Umbilical cord (tissue), 2 donors: ENCODE measurements around the gene PIGR. TPM values are rescaled to one million over a fixed set of nuclear protein-coding genes. Genes with fewer than 3 reads are reported as not detected.

Experiments used
- DNase-seq: peaks from one replicate; pipeline ENCODE4 v3.0.0-alpha.2; 2015; ENCODE audit warnings: low spot score
- total RNA-seq: library from RNA; depleted of rRNA; stranded (reverse); fragments of >200 nt; gene quantifications from one replicate; pipeline ENCODE4 v1.2.3, GENCODE V29; 2014; ENCODE audit warnings: low replicate concordance; ENCODE audit not compliant: insufficient read depth

PIGR gene, protein sequence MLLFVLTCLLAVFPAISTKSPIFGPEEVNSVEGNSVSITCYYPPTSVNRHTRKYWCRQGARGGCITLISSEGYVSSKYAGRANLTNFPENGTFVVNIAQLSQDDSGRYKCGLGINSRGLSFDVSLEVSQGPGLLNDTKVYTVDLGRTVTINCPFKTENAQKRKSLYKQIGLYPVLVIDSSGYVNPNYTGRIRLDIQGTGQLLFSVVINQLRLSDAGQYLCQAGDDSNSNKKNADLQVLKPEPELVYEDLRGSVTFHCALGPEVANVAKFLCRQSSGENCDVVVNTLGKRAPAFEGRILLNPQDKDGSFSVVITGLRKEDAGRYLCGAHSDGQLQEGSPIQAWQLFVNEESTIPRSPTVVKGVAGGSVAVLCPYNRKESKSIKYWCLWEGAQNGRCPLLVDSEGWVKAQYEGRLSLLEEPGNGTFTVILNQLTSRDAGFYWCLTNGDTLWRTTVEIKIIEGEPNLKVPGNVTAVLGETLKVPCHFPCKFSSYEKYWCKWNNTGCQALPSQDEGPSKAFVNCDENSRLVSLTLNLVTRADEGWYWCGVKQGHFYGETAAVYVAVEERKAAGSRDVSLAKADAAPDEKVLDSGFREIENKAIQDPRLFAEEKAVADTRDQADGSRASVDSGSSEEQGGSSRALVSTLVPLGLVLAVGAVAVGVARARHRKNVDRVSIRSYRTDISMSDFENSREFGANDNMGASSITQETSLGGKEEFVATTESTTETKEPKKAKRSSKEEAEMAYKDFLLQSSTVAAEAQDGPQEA
- total RNA-seq, result 5.8 TPM

DNA sequence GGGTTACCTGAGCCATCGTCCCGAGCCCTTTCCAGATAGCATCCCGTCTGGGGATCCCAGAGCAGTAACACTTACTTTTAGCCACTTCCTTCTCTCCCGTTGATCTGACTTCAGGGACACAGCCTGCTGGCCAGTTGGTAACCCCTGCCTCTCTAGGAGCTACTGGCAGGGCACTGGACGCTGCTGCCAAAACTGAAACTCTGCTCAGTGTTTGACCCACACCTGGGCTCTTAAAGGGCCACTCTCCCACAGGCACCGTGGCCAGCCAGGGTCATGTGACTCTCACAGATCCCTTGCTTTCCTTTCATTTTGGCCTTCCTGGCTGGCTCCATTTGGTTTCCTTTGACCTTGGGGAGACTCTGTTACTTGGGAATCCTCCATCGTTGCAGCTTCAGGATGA lies at the start of gene PIGR:
Gene PIGR (minus strand): TSS at position 206 of the 400 bp plus-strand sequence. CDS start 5,935 bp downstream, outside the sequence.
- no peak for DNase-seq

DNA sequence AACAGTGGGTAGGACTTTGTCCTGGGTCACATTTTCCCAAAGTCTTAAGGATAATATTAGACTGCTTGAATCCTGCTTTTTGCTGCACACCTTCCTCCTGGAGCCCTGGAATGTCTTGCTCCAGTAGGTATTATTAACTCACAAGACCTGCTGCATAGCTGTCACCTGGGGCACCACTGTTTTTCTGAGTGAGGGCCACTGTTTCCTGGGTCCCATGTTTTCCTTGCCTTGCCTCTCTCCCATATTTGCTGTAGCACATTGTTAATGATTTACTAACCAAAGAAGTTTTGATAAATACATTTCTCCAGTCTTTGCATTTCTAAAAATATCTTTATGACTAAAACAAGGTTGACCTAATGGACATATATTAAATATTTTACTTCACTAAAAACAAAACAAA lies 46.5 kb upstream of the PIGR start:
- DNase-seq, result no peak

DNA sequence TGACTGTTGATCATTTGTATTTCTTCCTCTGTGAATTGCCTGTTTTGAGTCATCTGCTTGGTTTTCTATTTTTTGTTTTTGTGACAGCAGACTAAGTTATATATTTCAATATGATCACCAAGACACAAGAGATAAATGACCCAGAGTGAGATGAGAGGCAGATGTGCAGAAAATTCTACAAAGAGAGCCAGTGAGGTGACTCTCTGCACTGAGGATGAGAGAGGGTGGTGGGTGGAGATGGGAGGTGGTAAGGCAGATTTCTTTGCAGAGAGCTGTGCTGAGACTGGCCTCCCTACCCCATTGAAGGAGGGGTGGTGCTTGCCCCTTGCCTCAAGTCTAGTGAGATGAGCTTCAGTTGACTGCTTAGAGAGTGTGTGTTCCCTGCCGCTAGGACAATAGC lies 41.6 kb upstream of the PIGR start:
- no peak for DNase-seq

DNA sequence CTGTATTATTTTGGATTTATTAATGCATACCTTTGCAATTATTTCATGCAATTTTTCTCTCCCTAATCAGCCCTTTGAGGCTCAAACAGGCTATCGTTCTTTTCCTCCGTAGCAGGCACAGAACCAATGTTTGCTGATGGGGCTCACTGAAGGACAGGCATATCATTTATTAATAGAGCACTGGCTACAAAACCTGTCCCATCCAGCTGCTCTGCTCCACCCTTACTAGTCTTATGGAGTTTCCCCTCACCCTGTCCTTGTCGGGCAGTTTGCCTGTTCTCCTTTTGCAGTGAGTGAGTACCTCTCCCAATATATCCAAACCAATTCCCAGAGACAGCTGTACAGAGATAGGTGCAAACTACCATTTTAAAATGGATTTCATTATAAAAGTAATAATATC lies 40.6 kb upstream of the PIGR start:
- no peak for DNase-seq

DNA sequence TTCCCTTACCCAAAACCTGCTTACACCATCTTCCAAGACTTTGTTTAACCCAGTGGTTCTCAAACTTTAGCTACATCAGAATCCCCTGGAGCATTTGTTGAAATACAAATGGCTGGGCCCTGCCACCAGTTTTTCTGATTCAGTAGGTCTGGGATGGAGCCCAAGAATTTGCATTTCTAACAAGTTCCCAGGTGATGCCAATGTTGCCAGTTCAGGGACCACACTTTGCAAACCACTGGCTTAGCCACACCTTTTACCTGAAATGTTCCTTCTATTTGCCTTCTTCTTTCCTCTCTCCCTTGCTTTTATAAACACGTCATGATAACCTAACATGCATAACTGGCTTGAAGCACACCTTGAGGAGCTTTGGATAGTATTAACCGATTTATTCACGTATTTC lies 40.1 kb upstream of the PIGR start:
- no peak for DNase-seq

DNA sequence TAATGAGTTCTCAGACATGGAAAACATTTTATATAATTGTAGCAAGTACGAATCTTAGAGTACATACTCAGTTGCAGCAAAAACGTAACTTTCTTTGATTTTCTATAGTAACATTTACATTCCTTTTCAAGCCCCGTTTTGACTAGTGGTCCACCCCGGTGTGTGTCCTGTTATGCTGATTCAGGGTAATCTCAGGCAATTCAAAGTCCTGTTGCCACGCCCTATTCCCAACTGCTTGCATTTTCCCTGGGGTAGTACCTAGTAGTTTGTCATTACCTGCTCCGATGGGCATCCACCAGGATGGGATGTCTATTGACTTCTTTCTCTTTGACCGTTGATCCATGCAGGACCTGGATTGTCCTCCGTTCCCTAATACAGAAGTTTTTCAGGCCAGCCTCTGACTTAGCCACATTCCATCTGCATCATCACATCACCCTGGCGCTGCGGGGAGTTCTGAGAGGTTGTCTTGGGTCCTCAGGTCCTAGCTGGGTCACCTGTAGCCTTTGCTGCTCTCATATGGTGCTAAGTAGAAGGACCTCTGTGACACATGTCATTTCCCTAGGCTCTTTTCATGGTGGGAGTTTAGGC lies 39.0 kb upstream of the PIGR start:
- DNase-seq, result no peak

DNA sequence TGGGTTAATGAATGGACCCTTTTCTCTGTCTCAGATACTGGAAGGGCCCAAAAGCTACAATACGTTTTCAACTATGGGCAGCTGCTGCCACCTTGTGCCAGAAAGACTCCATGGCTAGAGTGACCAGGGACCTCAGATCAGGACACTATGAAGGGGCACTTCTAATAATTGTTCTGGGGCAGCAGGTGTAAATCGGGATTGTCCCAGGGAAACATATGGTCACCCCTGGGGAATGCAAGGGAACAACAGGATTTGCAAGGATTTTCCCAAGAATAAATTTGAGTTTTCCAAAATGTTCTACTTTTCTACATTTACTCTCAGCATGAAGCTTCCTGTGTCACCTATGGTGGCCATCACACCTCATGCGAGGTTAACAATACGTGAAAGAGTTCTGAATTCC lies 36.0 kb upstream of the PIGR start:
- DNase-seq, result peak; percentile 67

DNA sequence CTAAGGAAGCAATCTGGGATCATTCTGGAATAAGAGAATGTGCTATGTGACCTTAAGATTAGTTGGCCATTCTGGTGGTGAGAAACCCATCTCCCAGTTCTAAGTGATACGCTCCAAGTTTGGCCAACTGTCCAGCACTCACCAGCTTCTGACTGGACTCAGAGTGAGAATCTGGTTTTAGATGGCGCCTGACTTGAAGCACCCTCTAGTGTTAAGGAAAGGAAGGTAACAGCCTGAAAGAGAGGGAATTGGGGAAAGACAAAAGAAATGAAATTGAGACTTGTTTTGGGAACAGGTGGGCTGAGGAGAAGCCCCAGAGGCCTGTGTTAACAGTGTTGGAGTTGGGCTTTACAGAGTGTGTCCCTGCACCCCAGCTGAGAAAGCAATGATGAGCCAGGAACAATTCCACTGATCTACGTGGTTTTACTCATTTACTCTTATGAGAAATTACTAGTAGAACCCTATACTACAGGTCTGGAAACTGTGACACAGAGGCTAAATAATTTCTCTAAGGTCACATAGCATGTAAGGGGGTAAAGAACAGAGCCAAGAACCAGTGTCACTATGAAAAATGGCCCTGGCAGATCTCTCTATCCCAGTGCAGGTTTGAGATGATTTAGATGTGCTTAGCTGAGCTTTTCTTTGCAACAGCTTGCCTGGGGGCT lies 33.2 kb upstream of the PIGR start:
- DNase-seq, result peak; percentile 23

DNA sequence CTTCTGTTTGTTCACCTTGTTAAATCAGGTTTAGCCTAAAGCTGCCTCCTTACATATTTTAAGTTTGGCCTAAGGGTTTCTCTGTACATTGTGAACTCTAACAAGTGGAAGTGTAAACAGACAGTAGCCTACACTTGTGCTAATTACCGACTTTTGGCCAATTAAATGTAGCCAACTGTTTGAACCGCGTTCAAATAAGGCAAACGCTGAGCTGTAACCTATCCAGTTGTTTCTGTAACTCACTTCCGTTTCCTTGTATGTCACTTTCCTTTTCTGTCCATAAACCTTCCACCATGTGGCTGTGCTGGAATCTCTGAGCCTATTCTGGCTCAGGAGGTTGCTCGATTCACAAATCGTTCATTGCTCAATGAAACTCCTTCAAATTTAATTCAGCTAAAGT lies 32.0 kb upstream of the PIGR start:
- DNase-seq, result no peak

DNA sequence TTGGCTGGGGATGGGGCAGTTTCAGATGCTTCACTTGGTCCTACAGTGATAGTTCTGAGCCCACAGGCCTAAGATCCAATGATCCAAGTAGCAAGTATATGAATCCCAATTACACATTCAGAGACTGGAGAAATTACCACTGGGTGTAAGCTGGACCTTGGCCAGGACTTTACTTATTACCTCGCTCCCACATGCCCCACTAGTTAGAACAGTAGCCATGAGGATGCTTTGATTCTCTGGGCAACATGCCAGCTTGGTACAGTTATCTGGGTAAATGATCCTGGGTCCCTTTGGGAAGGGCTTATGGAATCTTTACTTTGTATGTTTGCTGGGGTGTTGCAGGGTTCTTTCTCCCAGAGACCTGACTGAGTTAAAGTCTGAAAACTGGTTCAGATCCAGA lies 29.0 kb upstream of the PIGR start:
- no peak for DNase-seq

DNA sequence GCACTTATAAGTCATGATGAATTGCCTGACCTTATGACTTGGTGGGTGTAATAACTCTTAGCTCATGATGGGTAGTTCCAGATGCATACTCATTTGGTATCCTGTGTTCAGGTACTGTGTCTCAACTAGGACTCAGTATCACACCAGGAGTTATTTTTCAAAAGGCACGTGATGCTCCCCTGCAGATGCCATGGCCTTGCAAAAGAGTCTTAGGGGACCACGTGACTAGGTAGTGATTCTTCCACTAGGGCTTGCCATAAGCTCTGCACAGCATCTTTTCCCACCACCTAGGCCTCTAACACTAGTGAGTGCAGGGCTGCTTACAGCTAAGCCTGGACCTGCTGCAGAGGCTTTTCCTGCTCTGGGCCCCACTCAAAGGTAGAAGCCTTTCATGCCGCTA lies 27.9 kb upstream of the PIGR start:
- no peak for DNase-seq

DNA sequence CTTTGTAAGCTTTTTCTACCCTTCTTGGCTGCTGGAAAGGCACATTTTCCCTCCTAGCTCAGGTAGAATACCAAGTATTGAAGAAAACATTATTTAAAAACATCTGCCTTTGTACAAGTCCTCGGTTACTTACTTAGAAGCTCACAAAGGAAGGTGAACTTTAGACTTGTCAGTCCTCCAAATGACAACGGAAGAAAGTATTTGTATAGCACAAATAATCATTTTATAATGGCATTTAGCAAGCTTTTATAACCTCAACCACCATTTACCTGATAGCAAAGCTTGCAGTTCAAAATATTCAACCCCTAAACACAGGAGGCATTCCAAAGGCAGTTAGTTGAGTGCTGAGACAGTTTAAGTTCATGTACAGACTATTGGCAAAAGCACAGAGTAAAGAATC lies 26.5 kb upstream of the PIGR start:
- DNase-seq, result no peak

DNA sequence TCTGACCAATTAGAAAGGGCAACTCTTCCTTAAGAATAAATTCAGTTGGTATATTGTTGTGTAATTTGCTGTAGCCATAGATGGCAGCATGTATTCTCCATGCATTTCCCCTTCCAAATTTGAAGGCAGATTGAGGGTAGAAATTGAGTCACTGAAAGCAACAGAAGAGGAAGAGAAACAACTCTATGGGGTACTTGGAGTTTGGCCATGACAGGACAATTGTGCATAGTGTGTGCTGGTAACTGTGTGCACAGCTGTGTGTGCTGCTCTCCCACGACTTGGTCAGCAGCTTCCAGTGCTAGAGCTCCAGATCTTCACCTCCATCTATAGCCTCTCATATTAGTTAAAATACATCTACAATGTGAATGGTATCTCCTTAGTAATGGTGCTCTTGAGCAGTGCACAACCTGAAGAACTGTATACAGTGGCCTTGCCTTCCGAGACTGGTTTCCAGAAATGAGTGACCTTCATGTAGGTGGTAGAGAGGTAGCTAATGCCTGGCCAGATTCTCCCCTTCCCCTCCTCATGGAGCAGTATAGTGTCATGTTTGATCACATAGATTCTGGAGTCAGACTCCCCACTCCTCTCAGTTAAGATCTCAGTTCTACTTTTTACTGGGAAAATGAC lies 24.9 kb upstream of the PIGR start:
- no peak for DNase-seq

DNA sequence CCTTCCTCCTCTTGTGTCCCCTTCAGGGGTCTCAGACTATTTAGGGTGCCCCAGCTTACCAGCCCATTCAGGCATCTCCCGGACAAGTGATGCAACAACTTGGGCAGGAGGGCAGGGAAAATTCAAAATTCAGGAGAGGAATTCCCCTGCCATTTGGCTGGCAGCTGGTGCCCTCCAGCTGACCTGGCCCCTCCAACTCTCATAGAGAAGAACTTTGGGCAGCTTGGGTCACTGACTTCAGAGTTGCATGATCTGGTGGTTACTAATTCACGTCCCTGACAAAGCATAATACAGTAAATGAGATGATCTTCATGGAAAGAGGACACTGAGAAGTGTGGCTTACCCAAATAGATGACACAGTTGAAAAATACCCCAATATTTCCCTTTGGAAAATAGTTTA lies 24.2 kb upstream of the PIGR start, which contains the start of gene FCAMR:
Gene FCAMR (minus strand): TSS at position 15 of the 400 bp plus-strand sequence. CDS start 335 bp downstream, outside the sequence.
- DNase-seq, result no peak

DNA sequence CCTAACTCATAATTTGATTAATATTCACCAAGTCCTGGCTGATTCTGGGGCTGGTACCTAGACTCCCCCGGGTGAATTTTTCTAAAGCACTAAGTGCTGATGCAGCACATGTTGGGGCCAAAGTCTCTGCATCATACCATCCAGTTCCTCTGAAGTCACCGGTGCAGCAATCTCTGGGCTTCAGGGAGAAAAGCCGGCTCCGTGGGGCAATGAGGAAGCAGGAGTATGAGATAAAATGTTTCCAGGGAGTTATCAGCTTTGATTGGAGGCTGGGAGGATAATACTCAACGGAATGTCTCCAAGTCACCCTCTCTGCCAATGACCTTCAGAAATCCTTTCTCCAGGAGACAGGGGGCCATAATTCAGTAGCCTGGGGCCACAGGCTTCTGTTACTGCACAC lies 22.8 kb upstream of the PIGR start:
- DNase-seq, result peak; percentile 74

DNA sequence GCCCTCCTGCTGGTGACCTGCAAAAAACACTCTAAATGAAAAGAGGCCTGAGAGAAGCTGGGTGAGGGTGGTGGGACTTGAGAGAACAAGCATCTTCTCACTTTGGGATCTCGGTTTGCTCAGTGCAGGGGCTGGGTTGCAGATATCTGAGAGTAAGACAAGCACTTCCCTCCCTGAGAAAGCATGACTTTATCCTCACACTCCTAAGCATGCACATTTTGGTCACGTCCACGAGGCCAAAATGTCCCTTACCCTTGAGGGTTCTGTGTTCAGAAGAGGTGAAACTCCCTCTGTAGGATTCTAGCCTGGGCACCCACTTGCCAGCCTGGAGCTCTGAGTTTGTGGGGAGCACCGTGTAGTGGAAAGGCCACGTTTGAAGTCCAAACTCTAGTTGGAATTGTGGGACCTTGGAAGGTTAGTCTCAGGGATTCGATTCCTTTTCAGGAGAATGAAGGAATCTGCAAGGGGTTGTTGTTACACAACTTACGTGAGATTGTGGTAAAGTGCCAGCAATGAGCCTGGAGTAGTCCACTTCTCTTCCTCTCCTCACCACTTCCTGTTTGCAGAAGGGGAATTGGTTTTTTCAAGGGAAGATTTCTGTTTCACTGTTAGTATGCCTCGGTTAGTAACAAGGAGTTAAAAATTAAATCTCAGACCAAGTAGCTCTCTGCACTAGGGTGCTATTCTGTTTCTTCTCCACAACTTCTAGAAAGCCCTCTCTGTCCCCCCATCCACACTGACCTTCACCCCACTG lies 21.0 kb upstream of the PIGR start:
- DNase-seq, result peak; percentile 40

DNA sequence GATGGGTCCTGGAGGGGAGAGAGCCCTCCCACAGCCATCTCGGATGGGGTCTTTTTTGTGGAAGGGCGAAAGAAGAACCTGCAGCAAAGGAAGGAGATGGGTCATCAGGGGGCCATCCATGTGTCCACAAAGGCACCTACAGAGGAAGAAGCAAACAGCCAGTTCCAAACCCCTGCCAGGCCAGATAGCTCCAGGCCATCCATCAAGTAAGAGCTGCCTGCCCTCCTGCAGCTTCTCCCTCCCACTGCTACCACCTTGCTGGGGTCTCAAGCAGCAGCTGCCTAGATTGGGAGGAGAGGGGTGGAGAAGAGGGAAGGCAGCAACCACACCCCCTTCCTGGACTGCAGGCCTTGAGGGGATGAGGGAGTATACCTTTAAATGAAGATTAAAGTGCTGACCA lies 19.5 kb upstream of the PIGR start:
- no peak for DNase-seq

DNA sequence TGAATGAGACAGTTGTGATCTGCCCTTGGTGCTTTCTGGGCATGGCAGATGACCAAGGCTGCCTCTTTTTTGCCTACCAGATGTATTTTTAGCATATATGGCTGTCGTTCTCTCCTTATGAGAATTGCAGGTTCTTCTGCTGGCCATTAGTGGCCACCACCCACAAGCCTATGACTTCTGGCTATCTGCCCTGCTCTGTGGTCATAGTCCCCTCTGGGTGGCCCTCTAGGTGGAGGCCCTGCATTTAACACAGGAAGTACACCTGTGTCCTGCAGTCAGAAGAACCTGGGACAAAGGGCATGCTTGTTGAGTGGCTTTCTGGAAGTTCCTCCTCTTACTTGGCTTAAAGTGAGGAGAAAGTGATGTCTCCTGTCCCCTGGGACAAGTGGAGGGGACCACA lies 17.5 kb upstream of the PIGR start:
- no peak for DNase-seq

DNA sequence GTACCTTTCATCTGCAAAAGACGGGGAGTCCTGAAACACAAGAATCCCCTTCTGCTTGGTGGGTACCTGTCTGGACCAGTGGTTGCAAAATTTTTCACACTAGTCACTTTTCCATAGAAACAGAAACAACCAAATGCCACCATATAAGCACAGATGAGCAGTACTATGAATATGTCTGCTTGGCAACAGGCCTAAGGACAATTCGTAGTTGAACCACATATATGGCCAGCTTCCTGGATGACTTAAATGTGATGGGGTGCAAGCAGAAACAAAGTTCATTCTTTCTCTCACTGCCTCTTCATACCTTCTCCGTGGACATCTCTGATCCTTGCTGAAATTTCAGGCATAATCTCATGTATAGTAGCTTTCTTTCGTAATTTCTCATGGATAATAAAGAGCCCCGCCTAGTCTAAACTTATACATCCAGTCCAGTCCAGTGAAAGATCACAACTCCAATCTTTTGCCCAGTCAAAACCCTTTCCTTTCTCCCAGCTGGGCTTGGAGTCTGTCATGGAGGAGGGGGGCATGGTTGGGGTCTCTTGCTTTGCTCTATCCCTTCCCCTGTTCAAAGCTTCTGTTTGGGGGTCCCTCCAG lies 16.9 kb upstream of the PIGR start:
- no peak for DNase-seq

DNA sequence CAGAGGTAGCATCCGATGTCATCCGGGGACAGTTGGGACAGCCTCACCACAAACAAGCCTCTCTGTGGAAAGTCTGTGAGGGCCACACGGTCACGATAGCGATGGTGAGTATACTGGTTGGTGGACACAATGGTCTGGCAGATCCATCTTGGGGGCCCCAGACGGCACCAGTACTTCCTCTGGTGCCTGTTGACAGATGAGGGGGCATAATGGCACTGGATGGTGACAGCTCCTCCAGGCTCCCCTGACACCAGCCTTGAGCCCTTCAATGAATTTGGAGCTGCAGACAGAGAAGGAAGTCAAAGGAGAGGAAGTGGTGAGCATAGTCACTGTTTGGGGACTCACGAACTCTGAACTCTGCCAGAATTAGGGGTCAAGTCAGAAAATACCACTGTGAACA lies 16.0 kb upstream of the PIGR start:
- no peak for DNase-seq
